ENCODE measurements around the gene CBLN2. TPM values are rescaled to one million over a fixed set of nuclear protein-coding genes. Genes with fewer than 3 reads are reported as not detected.

The CBLN2 gene
- total and polyA plus RNA-seq, 2 donors (not counting 3 experiments of a cell fraction or from before 2014, with no cell fraction given): 0.55 to 1.1 TPM

DNA sequence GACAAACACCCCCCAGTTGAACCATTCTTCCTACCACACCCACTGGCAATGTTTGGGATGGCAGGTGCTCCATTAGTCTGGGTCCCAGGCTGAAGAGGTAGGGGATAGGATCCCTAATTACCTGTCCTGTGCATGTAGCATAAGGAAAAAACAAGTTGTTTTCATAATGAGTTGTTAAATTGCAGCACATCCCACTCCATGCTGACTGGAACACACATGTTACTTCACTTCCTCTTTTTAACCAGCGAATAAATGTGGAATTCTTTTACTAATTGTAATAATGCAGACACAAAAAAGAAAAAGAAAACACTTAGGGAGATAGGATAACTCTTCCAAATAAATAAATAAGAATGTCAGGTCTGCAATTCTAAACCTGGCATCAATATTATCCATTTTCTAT is 11.8 kb upstream of the CBLN2 start:
- no peak for FAIRE-seq
- CTCF ChIA-PET: no interaction called here
- dilution Hi-C loops (cut with MboI; ENCODE audit: extremely low pct_ligation_motif_present, low sequenced_read_pairs): no loop called here

More for the DNA sequence above, 11.8 kb upstream of the CBLN2 start:
- Histone ChIP-seq H3K79me2 (ENCODE audit: control insufficient read depth, insufficient read depth, low read length) (no peaks in the 10 kb centered on the region), H3K9me1 (replicated peaks; ENCODE audit: control insufficient read depth, extremely low read depth, insufficient read depth, low read length) (no peaks in the 10 kb centered on the region), H3K9me3 (replicated peaks; ENCODE audit: control insufficient read depth, insufficient read depth, low read length) (no peaks in the 10 kb centered on the region), H4K20me1 (replicated peaks; ENCODE audit: control insufficient read depth, extremely low read depth, insufficient read depth, low read length) (no peaks in the 10 kb centered on the region), H3K4me1 (ENCODE audit: control insufficient read depth, extremely low read depth, insufficient read depth, low read length) (no peaks in the 10 kb centered on the region), H3K27me3 (ENCODE audit: control insufficient read depth in 2 of 2, insufficient read depth in 2 of 2, low read length in 2 of 2) (no peaks in the 10 kb centered on the region), H3K4me3 (replicated peaks in 1 of 3; ENCODE audit: insufficient read depth in 1 of 3, low read depth in 1 of 3, low read length in 3 of 3) (no peak overlapping the region), H2AFZ (ENCODE audit: low read depth, low read length) (no peak overlapping the region), H3K9ac (replicated peaks; ENCODE audit: extremely low read depth, insufficient read depth, low read length) (no peak overlapping the region), H3K27ac (ENCODE audit: insufficient read depth, low read depth, low read length) (no peak overlapping the region), H3K4me2 (ENCODE audit: insufficient read depth, low read length) (no peak overlapping the region), H3K36me3 (ENCODE audit: control insufficient read depth in 2 of 2, extremely low read depth in 1 of 2, insufficient read depth in 2 of 2, low read length in 2 of 2) (no peaks in the 10 kb centered on the region)
- BruUV-seq (replicated peaks): no TSS peak
- no peak for DNase-seq (ENCODE audit: low read depth, low spot score)
- intact Hi-C loops (cut with micrococcal nuclease): no loop called here
- POLR2A ChIA-PET: no interaction called here
- no peak for TF ChIP-seq GATA2 (IDR thresholded peaks at IDR 0.05; ENCODE audit: insufficient read depth, insufficient read length, low read depth, low read length)
- no peak for TF ChIP-seq MAX (IDR thresholded peaks at IDR 0.05; ENCODE audit: insufficient read depth, insufficient read length)
- no peak for TF ChIP-seq CTCF (IDR thresholded peaks at IDR 0.05; ENCODE audit: extremely low read depth in 1 of 2, insufficient read depth in 1 of 2, low read depth in 1 of 2, low read length in 2 of 2)
- TF ChIP-seq MYC (IDR thresholded peaks at IDR 0.05; ENCODE audit: low read depth, low read length): no peak
- TF ChIP-seq FOS (IDR thresholded peaks at IDR 0.05; ENCODE audit: borderline replicate concordance, insufficient read depth, low read length): no peak
- no peak for TF ChIP-seq POLR2A (IDR thresholded peaks at IDR 0.05; ENCODE audit: low read depth, low read length)
- no peak for TF ChIP-seq EZH2 (IDR thresholded peaks at IDR 0.05; ENCODE audit: borderline replicate concordance, low read depth, low read length, severe bottlenecking)
- TF ChIP-seq JUN (IDR thresholded peaks at IDR 0.05; ENCODE audit: borderline replicate concordance, insufficient read depth, insufficient read length, low read depth): no peak
- TF ChIP-seq POLR2AphosphoS5 (IDR thresholded peaks at IDR 0.05; ENCODE audit: insufficient read depth, low read depth, low read length): no peak
